K562 (cell line): ENCODE results near the gene VSIG10L. TPM values are rescaled to one million over a fixed set of nuclear protein-coding genes. Genes with fewer than 3 reads are reported as not detected.
A peak's percentile ranks its signal among the peaks of the same experiment; 100 is the strongest.

Experiments
- ATAC-seq: fragments of 200-7000 bp; cut with Tn5 transposase; 3 replicates; pipeline ENCODE4 v1.9.1; 2020; ENCODE audit warnings: moderate library complexity
- BruUV-seq: library from RNA; stranded (reverse); fragments of 400-500 nt; replicated peaks from 2 replicates; lab custom pipeline; 2021; lab: Mats Ljungman, UMichigan
- CTCF ChIA-PET: fragments of 300-600 bp; formaldehyde crosslinking; extraction: SDS; loops from one replicate; lab custom pipeline; 2021; ENCODE audit warnings: low intra/inter-chr PET ratio; lab: Yijun Ruan, JAX
- POLR2A ChIA-PET: fragments of 300-600, 350-650 bp; sonication (Branson Sonifier 250); formaldehyde crosslinking; extraction: SDS; loops from one replicate; lab custom pipeline; 2021; ENCODE audit warnings: antibody characterized with exemption, inconsistent platforms; lab: Yijun Ruan, JAX
- DNase-seq, 4 experiments: peaks; one replicate each; pipeline versions ENCODE4 v3.0.0 to v3.0.0-alpha.2; 2011 to 2018; ENCODE audit warnings: low spot score in 3 of 4, mixed read lengths in 3 of 4; ENCODE audit errors: extremely low read depth in 1 of 4
- FAIRE-seq: peaks from 2 replicates; lab custom pipeline; 2011; peaks lifted over from hg19 to GRCh38; lab: Jason Lieb, UNC
- H2AFZ ChIP-seq: 2 replicates; pipeline ENCODE4 v1.6.0; 2011; ENCODE audit warnings: low read depth, low read length, control low read depth, inconsistent platforms
- H3K27ac ChIP-seq: fragments of 200-600 bp; 3 replicates; pipeline ENCODE4 v1.8.0; 2011; ENCODE audit warnings: low read depth, mild to moderate bottlenecking, control low read depth, inconsistent platforms, low read length, moderate library complexity, mixed read lengths; ENCODE audit errors: extremely low read depth
- H3K27me3 ChIP-seq, 2 experiments: fragments of 300-600 bp in 1 of 2; 2 replicates in 1 of 2; 3 replicates in 1 of 2; pipeline versions ENCODE4 v1.6.0 to v1.8.0; 2011; ENCODE audit warnings: inconsistent platforms in 2 of 2, low read length in 2 of 2, mild to moderate bottlenecking in 1 of 2, mixed read lengths in 1 of 2, moderate library complexity in 1 of 2; ENCODE audit not compliant: control insufficient read depth in 2 of 2, insufficient read depth in 2 of 2
- H3K36me3 ChIP-seq: fragments of 300-600 bp; 3 replicates; pipeline ENCODE4 v1.8.0; 2011; ENCODE audit warnings: mild to moderate bottlenecking, low read length, inconsistent platforms; ENCODE audit not compliant: control insufficient read depth, insufficient read depth
- H3K4me1 ChIP-seq, 2 experiments: fragments of 200-600 bp in 1 of 2; replicated peaks in 1 of 2; 2 replicates in 1 of 2; 3 replicates in 1 of 2; pipeline versions ENCODE4 v1.5.1 to v1.8.0; 2011; ENCODE audit warnings: inconsistent platforms in 2 of 2, low read length in 2 of 2, mild to moderate bottlenecking in 1 of 2, mixed read lengths in 1 of 2, moderate library complexity in 1 of 2; ENCODE audit not compliant: control insufficient read depth in 2 of 2, insufficient read depth in 2 of 2
- H3K4me2 ChIP-seq: 2 replicates; pipeline ENCODE4 v1.6.1; 2011; ENCODE audit warnings: low read length, control low read depth, inconsistent platforms, mixed read lengths; ENCODE audit not compliant: insufficient read depth
- H3K4me3 ChIP-seq: fragments of 200-600 bp; sonication (generic), shearing (Covaris generic); 2 replicates; pipeline ENCODE4 v1.5.1; 2016; ENCODE audit warnings: control low read depth, inconsistent platforms
- H3K79me2 ChIP-seq: fragments of 200-600 bp; 3 replicates; pipeline ENCODE4 v1.8.0; 2011; ENCODE audit warnings: low read length, inconsistent platforms; ENCODE audit not compliant: control insufficient read depth, insufficient read depth
- H3K9ac ChIP-seq, 2 experiments: 2 replicates each; pipeline versions ENCODE4 v1.6.0 to v1.6.1; 2011; ENCODE audit warnings: low read depth in 2 of 2, low read length in 2 of 2, control low read depth in 1 of 2, inconsistent platforms in 1 of 2, mild to moderate bottlenecking in 1 of 2, mixed read lengths in 1 of 2; ENCODE audit not compliant: insufficient read depth in 1 of 2
- H3K9me1 ChIP-seq: one replicate; pipeline ENCODE4 v1.6.0; 2011; ENCODE audit warnings: inconsistent platforms, mild to moderate bottlenecking, low read length, moderate library complexity; ENCODE audit not compliant: control insufficient read depth, insufficient read depth
- H3K9me3 ChIP-seq: replicated peaks from 2 replicates; pipeline ENCODE4 v1.5.1; 2011; ENCODE audit warnings: low read depth, low read length, inconsistent platforms; ENCODE audit not compliant: control insufficient read depth, insufficient read depth
- H4K20me1 ChIP-seq: replicated peaks from 2 replicates; pipeline ENCODE4 v1.6.1; 2011; ENCODE audit warnings: low read length, inconsistent platforms, mixed read lengths; ENCODE audit not compliant: control insufficient read depth, insufficient read depth
- CSDE1 ChIP-seq, 2 experiments: fragments of 450-650 bp; IDR thresholded peaks; 2 replicates each; pipeline ENCODE4 v1.6.1; 2016; ENCODE audit warnings: mild to moderate bottlenecking in 1 of 2
- FOSL1 ChIP-seq: fragments of 200-800 bp; sonication (Bioruptor generic); conservative IDR thresholded peaks from 2 replicates; pipeline ENCODE4 v1.6.1; 2016; ENCODE audit warnings: missing genetic modification characterization, missing compliant biosample characterization
- HMG20B ChIP-seq: fragments of 250-450 bp; sonication (Bioruptor Pico); IDR thresholded peaks from 2 replicates; pipeline ENCODE4 v1.5.0; 2021; ENCODE audit warnings: mild to moderate bottlenecking
- IFI16 ChIP-seq: fragments of 250-450 bp; sonication (Bioruptor Pico); IDR thresholded peaks from 2 replicates; pipeline ENCODE4 v2.1.2; 2022; ENCODE audit warnings: mild to moderate bottlenecking, inconsistent platforms
- POLR2A ChIP-seq: fragments of 450-650 bp; conservative IDR thresholded peaks from 2 replicates; pipeline ENCODE4 v1.6.1; 2016
- SMAD2 ChIP-seq: fragments of 150-350 bp; IDR thresholded peaks from 2 replicates; pipeline ENCODE4 v1.6.1; 2014; ENCODE audit warnings: low read depth, mild to moderate bottlenecking, low read length
- ZBTB1 ChIP-seq: sonication (generic); formaldehyde crosslinking; IDR thresholded peaks from 2 replicates; pipeline ENCODE4 v1.8.1; 2023; ENCODE audit warnings: missing genetic modification reagents, low read depth, mild to moderate bottlenecking, borderline replicate concordance
- ZBTB17 ChIP-seq: fragments of 450-650 bp; formaldehyde crosslinking; IDR thresholded peaks from 2 replicates; pipeline ENCODE4 v1.4.0; 2020; ENCODE audit warnings: mild to moderate bottlenecking
- ZNF134 ChIP-seq: fragments of 250-450 bp; sonication (Bioruptor Pico); conservative IDR thresholded peaks from 2 replicates; pipeline ENCODE4 v1.4.0; 2020
- ZNF23 ChIP-seq: fragments of 250-450 bp; sonication (Bioruptor Pico); IDR thresholded peaks from 2 replicates; pipeline ENCODE4 v1.4.0; 2020; ENCODE audit warnings: mild to moderate bottlenecking
- ZNF431 ChIP-seq: sonication (generic); formaldehyde crosslinking; IDR thresholded peaks from 2 replicates; pipeline ENCODE4 v1.8.0; 2022; ENCODE audit warnings: mild to moderate bottlenecking, missing genetic modification reagents
- WGBS: fragments of 100-300 bp; shearing (Covaris generic); methylation state at CpG from one replicate; pipeline ENCODE4 v1.1.6; 2016; ENCODE audit warnings: low coverage, mixed read lengths; ENCODE audit not compliant: insufficient coverage; ENCODE audit errors: missing lambda C conversion rate; 5-methylcytosine and 5-hydroxymethylcytosine counted together
- in situ Hi-C: fragments of 300-500 bp; cut with MboI; formaldehyde crosslinking; loops from 4 replicates; pipeline ENCODE4 v1.15.0; 2018; ENCODE audit warnings: inconsistent platforms, mixed read lengths
- intact Hi-C: fragments of 100-400 bp; cut with micrococcal nuclease; formaldehyde crosslinking; loops from 2 replicates; pipeline ENCODE4 v1.14.2; 2022
- polyA plus RNA-seq, 8 experiments: library from polyadenylated mRNA; depleted of rRNA in 4 of 8; stranded (reverse) in 5 of 8; unstranded in 3 of 8; fragments of >200 nt; fragmentation: Nextera tagmentation in 2 of 8; fragmentation: Illumina TruSeq in 1 of 8; extraction: Ambion mirVana in 2 of 8; extraction: Trizol in 1 of 8; gene quantifications; 2 replicates each; pipeline versions ENCODE4 v1.2.1 to v1.2.3, GENCODE V29; 2011 to 2014; ENCODE audit warnings: inconsistent platforms in 1 of 8, missing spikeins in 1 of 8
- total RNA-seq, 7 experiments: library from RNA; depleted of rRNA in 6 of 7; stranded (reverse); fragments of >200 nt in 6 of 7; fragmentation: Illumina TruSeq in 2 of 7; extraction: Trizol in 2 of 7; gene quantifications; 2 replicates each; pipeline versions ENCODE4 v1.2.1 to v1.2.3, GENCODE V29; 2011 to 2021; ENCODE audit warnings: low replicate concordance in 1 of 7
- TF ChIP-seq, protein P1 (sequence below): sonication (generic); formaldehyde crosslinking; IDR thresholded peaks from 2 replicates; pipeline ENCODE4 v1.9.0; 2022; ENCODE audit warnings: mild to moderate bottlenecking, missing genetic modification reagents
- TF ChIP-seq, protein P2 (sequence below): sonication (generic); formaldehyde crosslinking; IDR thresholded peaks from 2 replicates; pipeline ENCODE4 v1.8.1; 2023; ENCODE audit warnings: mild to moderate bottlenecking, missing genetic modification reagents
- TF ChIP-seq, protein P3 (sequence below): fragments of 250-450 bp; sonication (Bioruptor Pico); IDR thresholded peaks from 2 replicates; pipeline ENCODE4 v1.8.0; 2022; ENCODE audit warnings: moderate library complexity, mild to moderate bottlenecking, inconsistent platforms
- TF ChIP-seq, protein P4 (sequence below): fragments of 250-450 bp; sonication (Bioruptor Pico); IDR thresholded peaks from 2 replicates; pipeline ENCODE4 v1.4.0; 2020

Gene VSIG10L
- total and polyA plus RNA-seq, 9 of the 15 experiments (the other 6 are each of a cell fraction or from before 2014, with no cell fraction given) = 1.1 to 7.6 (median 2.2) TPM

DNA sequence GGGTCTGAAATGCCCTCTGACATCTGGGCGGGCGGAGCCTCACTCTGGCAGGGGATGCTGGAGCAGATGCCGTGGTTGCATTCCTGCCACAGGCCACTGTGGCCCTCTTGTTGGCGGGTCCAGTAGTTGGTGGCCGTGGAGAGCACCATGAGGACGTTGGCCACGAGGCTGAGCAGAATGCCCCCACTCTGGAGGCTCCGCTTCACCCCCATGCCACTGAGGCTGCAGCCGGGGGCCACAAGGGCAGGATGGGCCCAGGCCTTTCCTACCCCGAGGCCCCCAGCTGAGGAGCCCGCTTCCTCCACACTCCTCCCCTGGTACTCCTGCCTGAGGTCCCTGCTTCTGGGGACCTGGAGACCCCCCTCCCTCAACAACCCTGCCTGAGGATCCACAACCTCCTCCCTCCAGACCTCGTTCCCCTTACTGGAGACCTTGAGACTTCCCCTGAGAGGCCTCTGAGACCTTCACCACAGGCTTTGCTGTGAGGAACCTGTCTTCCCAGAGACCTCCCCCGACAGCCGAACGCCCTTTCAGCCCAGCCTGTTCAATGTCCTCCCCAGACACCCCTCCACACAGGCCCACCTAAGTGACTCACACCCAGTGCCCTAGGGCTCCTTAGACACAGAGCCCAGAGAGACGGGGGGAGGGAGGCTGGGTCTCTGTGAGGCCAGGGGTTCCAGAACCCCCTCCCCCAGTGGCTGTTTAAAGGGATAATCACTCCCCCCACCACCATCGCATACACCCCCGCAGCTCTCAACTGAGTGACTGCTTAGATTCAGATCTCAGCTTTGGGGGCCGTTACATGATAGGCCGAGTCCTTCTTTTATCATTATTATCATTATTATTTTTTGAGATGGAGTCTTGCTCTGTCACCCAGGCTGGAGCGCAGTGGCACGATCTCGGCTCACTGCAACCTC, 26.7 kb upstream of the VSIG10L start, which contains the start of gene CLDND2:
CLDND2 (minus strand) TSS at position 638 of the 917 bp plus-strand sequence; CDS start at position 212, 426 bp downstream.
- Histone ChIP-seq H3K9me1 (no peaks in the 10 kb centered on the region), H4K20me1 (no peaks in the 10 kb centered on the region), H3K27ac (peak within 1 kb of the TSS; percentile 80), H3K36me3 (no peaks in the 10 kb centered on the region), H3K4me2 (peak within 1 kb of the TSS; percentile 92), H3K9me3 (no peaks in the 10 kb centered on the region), H3K4me3 (peak within 1 kb of the TSS; percentile 75), H2AFZ (peak within 1 kb of the TSS; percentile 94), H3K4me1 (peaks cover 29 to 56% of the 10 kb centered on the region in 2 experiments), H3K27me3 (no peaks in the 10 kb centered on the region), H3K79me2 (peaks cover 45% of the 10 kb centered on the region), H3K9ac (peak within 1 kb of the TSS; percentile 74 to 94)
- BruUV-seq = no TSS peak
- DNase-seq (peak; percentile 31 to 50 (median 44)), ATAC-seq (no peak), FAIRE-seq (no peak)
- in situ Hi-C loops (no loop called here), intact Hi-C loops (no loop called here)
- POLR2A ChIA-PET = interaction anchor here (0.6 to 1.5 kb wide), 12 partner anchors 9 to 278 kb away, joined by 3 to 11 read pairs (median 4); partner anchors contain the start of gene C19orf84
- WGBS = 35% methylated on average over 18 of the region's 23 CpGs
- CTCF ChIA-PET = no interaction called here
- TF ChIP-seq ZNF431 (CRISPR knock-in tag) (no peak), SMAD2 (no peak), ZBTB1 (CRISPR knock-in tag) (no peak), ZBTB17 (CRISPR knock-in tag) (peak; percentile 30; the same call in 1 of the 2 replicates), HMG20B (CRISPR knock-in tag) (no peak), CSDE1 (IDR thresholded peaks at IDR 0.05) (no peak), POLR2A (no peak), ZNF134 (CRISPR knock-in tag) (no peak), ZNF23 (no peak), FOSL1 (tag) (no peak), IFI16 (CRISPR knock-in tag) (no peak)
- TF ChIP-seq, protein P1, sequence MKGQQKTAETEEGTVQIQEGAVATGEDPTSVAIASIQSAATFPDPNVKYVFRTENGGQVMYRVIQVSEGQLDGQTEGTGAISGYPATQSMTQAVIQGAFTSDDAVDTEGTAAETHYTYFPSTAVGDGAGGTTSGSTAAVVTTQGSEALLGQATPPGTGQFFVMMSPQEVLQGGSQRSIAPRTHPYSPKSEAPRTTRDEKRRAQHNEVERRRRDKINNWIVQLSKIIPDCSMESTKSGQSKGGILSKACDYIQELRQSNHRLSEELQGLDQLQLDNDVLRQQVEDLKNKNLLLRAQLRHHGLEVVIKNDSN (CRISPR knock-in tag) = 0 out of 2 replicates have a peak, but pooled peaks have one; percentile 7
- TF ChIP-seq, protein P2, sequence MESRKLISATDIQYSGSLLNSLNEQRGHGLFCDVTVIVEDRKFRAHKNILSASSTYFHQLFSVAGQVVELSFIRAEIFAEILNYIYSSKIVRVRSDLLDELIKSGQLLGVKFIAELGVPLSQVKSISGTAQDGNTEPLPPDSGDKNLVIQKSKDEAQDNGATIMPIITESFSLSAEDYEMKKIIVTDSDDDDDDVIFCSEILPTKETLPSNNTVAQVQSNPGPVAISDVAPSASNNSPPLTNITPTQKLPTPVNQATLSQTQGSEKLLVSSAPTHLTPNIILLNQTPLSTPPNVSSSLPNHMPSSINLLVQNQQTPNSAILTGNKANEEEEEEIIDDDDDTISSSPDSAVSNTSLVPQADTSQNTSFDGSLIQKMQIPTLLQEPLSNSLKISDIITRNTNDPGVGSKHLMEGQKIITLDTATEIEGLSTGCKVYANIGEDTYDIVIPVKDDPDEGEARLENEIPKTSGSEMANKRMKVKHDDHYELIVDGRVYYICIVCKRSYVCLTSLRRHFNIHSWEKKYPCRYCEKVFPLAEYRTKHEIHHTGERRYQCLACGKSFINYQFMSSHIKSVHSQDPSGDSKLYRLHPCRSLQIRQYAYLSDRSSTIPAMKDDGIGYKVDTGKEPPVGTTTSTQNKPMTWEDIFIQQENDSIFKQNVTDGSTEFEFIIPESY (CRISPR knock-in tag) = 0 out of 2 replicates have a peak, but pooled peaks have one; percentile 8
- TF ChIP-seq, protein P3, sequence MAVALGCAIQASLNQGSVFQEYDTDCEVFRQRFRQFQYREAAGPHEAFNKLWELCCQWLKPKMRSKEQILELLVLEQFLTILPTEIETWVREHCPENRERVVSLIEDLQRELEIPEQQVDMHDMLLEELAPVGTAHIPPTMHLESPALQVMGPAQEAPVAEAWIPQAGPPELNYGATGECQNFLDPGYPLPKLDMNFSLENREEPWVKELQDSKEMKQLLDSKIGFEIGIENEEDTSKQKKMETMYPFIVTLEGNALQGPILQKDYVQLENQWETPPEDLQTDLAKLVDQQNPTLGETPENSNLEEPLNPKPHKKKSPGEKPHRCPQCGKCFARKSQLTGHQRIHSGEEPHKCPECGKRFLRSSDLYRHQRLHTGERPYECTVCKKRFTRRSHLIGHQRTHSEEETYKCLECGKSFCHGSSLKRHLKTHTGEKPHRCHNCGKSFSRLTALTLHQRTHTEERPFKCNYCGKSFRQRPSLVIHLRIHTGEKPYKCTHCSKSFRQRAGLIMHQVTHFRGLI (CRISPR knock-in tag) = no peak
- TF ChIP-seq, protein P4, sequence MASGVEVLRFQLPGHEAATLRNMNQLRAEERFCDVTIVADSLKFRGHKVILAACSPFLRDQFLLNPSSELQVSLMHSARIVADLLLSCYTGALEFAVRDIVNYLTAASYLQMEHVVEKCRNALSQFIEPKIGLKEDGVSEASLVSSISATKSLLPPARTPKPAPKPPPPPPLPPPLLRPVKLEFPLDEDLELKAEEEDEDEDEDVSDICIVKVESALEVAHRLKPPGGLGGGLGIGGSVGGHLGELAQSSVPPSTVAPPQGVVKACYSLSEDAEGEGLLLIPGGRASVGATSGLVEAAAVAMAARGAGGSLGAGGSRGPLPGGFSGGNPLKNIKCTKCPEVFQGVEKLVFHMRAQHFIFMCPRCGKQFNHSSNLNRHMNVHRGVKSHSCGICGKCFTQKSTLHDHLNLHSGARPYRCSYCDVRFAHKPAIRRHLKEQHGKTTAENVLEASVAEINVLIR = no peak
